ENCODE results near the gene GPC2. TPM values are rescaled to one million over a fixed set of nuclear protein-coding genes. Genes with fewer than 3 reads are reported as not detected.

The GPC2 gene
- polyA plus RNA-seq, 2 of the 4 experiments (the other 2 are of a cell fraction): 1.1 to 2.9 TPM

DNA sequence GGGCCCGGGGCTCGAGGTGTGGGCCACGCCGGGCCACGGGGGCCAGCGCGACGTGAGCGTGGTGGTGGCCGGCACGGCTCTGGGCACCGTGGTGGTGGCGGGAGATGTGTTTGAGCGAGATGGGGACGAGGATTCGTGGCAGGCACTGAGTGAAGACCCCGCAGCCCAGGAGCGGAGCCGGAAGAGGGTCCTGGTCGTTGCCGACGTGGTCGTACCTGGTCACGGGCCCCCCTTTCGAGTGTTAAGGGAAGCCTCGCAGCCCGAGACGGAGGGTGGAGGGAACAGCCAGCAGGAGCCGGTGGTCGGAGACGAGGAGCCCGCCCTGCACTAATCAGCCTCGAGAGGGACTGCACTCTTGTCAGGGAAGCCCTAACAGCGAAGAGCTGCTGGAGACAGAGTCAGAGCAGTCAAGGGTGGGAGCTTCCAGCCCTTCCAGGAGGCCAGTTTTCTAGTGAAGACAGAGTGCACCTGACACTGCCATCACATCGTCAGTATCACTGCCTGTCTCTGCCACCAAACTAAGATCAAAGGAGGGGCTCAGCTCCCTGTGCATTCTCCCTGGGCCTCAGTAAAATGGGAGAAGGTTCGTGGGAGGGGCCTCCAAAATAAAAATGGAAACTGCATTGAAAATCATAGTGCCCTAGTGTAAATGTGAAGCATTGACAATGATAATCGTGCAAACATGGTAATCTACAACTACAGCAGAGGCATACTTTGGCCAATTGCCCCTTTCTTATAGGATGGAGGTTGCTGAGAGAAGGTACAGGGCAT, 49.1 kb downstream of the GPC2 start:
- WGBS (ENCODE audit: missing lambda C conversion rate): 56% methylated on average over 35 of the region's 37 CpGs
- ATAC-seq: peak in 1 of 2 experiments; percentile 4; a peak in 1 of 6 replicates
- no peak for DNase-seq (ENCODE audit: low read depth in 1 of 2, low spot score in 1 of 2)
- FAIRE-seq: no peak
- peak overlapping the region; percentile 90 to 94 for H3K27ac ChIP-seq
- H3K4me1 ChIP-seq: peaks cover 30% of the 10 kb centered on the region
- TF ChIP-seq RAD21 (conservative IDR thresholded peaks at IDR 0.05 in 1 of 2, IDR thresholded peaks at IDR 0.05 in 1 of 2) (no peak), EP300 (IDR thresholded peaks at IDR 0.05) (no peak), ESRRA (IDR thresholded peaks at IDR 0.05; ENCODE audit: borderline replicate concordance, low read length) (no peak), BHLHE40 (IDR thresholded peaks at IDR 0.05; ENCODE audit: low read depth, low read length) (no peak), RFX5 (IDR thresholded peaks at IDR 0.05) (no peak), ZFP36 (IDR thresholded peaks at IDR 0.05; ENCODE audit: borderline replicate concordance, partially characterized antibody) (no peak)
- peak overlapping the region; percentile 62 for H3K4me2 ChIP-seq
- H3K9me3 ChIP-seq: no peaks in the 10 kb centered on the region
- ChIA-PET CTCF (interaction anchor here (1.1 to 13.2 kb wide), 6 partner anchors 23 to 280 kb away, joined by 3 to 245 read pairs (median 8); partner anchors contain the start of genes AP4M1, GJC3, LAMTOR4 and MCM7), POLR2A (interaction anchor here (3.4 kb wide), 1 partner anchor 27 kb away, joined by 8 read pairs; the partner anchor contains the start of genes AP4M1 and MCM7)
- peak overlapping the region; percentile 64 for H3K4me3 ChIP-seq

DNA sequence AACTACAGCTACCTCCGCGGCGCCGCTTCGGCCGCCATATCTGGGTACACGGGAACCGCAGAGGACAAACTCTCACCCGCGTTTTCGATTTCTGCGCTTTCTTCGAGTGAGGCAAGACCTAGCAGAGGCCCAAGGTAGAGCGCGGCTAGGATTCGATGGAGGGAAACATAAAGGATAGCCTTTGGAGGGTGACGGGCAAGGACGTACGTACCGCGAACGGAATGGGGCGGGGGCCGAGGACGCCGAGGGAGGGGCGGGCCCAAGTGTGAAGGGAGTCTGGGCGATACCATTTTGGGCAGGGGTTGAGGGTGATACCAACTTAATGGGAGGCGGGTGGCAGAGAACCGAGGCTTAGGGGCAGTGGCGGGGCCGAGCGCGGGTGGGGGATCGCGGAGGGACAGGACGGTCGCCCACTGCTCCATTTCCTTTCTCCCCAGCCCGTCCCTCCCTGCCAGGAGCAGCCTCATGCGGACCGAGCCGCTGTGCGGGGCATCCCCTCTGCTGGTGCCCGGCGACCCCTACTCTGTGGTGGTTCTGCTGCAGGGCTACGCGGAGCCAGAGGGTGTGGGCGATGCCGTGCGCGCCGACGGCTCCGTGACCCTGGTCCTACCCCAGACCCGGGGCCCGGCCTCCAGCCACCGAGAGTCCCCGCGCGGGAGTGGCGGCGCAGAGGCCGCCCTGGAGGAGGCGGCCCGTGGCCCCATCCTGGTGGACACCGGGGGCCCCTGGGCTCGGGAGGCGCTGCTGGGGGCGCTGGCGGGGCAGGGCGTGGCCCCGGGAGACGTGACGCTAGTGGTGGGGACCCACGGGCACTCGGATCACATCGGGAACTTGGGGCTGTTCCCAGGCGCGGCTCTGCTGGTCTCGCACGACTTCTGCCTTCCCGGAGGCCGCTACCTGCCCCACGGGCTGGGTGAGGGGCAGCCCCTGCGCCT, 50.0 kb downstream of the GPC2 start, which contains the start of gene MBLAC1:
Gene MBLAC1 (plus strand): TSS at position 37 of the 935 bp plus-strand sequence. CDS start 429 bp downstream, at position 466.
- Histone ChIP-seq H3K9me3 (no peaks in the 10 kb centered on the region), H3K27ac (peak within 1 kb of the TSS; percentile 90 to 94), H3K4me3 (peak within 1 kb of the TSS; percentile 64), H3K4me2 (peak within 1 kb of the TSS; percentile 62), H3K4me1 (peaks cover 30% of the 10 kb centered on the region)
- ChIA-PET CTCF (interaction anchor here (2.4 to 13.2 kb wide), 3 partner anchors 8 to 63 kb away, joined by 7 to 245 read pairs (median 13); partner anchors contain the start of genes LAMTOR4 and TRAPPC14), POLR2A (interaction anchor here (0.5 to 1.7 kb wide), 7 partner anchors 13 to 302 kb away, joined by 3 to 11 read pairs (median 4); partner anchors contain the start of genes AP4M1, LAMTOR4, MCM7 and ZCWPW1)
- ATAC-seq: peak; percentile 76 to 83
- 2% methylated on average over 31 of the region's 85 CpGs for WGBS (ENCODE audit: missing lambda C conversion rate)
- DNase-seq (ENCODE audit: low read depth in 1 of 2, low spot score in 1 of 2): peak; percentile 82 to 95
- FAIRE-seq: no peak
- TF ChIP-seq, protein P1, sequence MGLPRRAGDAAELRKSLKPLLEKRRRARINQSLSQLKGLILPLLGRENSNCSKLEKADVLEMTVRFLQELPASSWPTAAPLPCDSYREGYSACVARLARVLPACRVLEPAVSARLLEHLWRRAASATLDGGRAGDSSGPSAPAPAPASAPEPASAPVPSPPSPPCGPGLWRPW (IDR thresholded peaks at IDR 0.05): no peak
- TF ChIP-seq EP300 (IDR thresholded peaks at IDR 0.05): no peak
- TF ChIP-seq NR3C1 (IDR thresholded peaks at IDR 0.05): no peak
- TF ChIP-seq HOXB5 (CRISPR knock-in tag; IDR thresholded peaks at IDR 0.05): no peak
- peak; percentile 80; the same call in 1 of the 2 replicates for TF ChIP-seq PHF8 (IDR thresholded peaks at IDR 0.05; ENCODE audit: borderline replicate concordance, low read depth)
- TF ChIP-seq HOXA7 (CRISPR knock-in tag; IDR thresholded peaks at IDR 0.05): no peak
- peak; percentile 81 for TF ChIP-seq POLR2A (IDR thresholded peaks at IDR 0.05; ENCODE audit: low read length)
- TF ChIP-seq NPAS2 (CRISPR knock-in tag; IDR thresholded peaks at IDR 0.05; ENCODE audit: borderline replicate concordance): no peak
- peak; percentile 47; the same call in 1 of the 2 replicates for TF ChIP-seq MAZ (IDR thresholded peaks at IDR 0.05; ENCODE audit: borderline replicate concordance, low read depth, low read length)
- TF ChIP-seq MAFK (IDR thresholded peaks at IDR 0.05; ENCODE audit: partially characterized antibody): no peak
- no peak for TF ChIP-seq HDAC2 (IDR thresholded peaks at IDR 0.05)
- no peak for TF ChIP-seq CHD4 (IDR thresholded peaks at IDR 0.05; ENCODE audit: borderline replicate concordance)
- TF ChIP-seq RNF2 (IDR thresholded peaks at IDR 0.05; ENCODE audit: borderline replicate concordance, low read depth): no peak
- TF ChIP-seq, protein P2, sequence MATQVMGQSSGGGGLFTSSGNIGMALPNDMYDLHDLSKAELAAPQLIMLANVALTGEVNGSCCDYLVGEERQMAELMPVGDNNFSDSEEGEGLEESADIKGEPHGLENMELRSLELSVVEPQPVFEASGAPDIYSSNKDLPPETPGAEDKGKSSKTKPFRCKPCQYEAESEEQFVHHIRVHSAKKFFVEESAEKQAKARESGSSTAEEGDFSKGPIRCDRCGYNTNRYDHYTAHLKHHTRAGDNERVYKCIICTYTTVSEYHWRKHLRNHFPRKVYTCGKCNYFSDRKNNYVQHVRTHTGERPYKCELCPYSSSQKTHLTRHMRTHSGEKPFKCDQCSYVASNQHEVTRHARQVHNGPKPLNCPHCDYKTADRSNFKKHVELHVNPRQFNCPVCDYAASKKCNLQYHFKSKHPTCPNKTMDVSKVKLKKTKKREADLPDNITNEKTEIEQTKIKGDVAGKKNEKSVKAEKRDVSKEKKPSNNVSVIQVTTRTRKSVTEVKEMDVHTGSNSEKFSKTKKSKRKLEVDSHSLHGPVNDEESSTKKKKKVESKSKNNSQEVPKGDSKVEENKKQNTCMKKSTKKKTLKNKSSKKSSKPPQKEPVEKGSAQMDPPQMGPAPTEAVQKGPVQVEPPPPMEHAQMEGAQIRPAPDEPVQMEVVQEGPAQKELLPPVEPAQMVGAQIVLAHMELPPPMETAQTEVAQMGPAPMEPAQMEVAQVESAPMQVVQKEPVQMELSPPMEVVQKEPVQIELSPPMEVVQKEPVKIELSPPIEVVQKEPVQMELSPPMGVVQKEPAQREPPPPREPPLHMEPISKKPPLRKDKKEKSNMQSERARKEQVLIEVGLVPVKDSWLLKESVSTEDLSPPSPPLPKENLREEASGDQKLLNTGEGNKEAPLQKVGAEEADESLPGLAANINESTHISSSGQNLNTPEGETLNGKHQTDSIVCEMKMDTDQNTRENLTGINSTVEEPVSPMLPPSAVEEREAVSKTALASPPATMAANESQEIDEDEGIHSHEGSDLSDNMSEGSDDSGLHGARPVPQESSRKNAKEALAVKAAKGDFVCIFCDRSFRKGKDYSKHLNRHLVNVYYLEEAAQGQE (IDR thresholded peaks at IDR 0.05): no peak
- TF ChIP-seq, protein P3, sequence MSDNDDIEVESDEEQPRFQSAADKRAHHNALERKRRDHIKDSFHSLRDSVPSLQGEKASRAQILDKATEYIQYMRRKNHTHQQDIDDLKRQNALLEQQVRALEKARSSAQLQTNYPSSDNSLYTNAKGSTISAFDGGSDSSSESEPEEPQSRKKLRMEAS (IDR thresholded peaks at IDR 0.05): peak; percentile 37
- no peak for TF ChIP-seq RCOR1 (IDR thresholded peaks at IDR 0.05; ENCODE audit: low read depth, low read length)
- TF ChIP-seq TP53 (CRISPR knock-in tag; IDR thresholded peaks at IDR 0.05): no peak
- no peak for TF ChIP-seq CBX8 (IDR thresholded peaks at IDR 0.05)
- 0 out of 2 replicates have a peak, but pooled peaks have one; percentile 50 for TF ChIP-seq POLR2AphosphoS2 (conservative IDR thresholded peaks at IDR 0.05; ENCODE audit: low read length)
- TF ChIP-seq JUN (IDR thresholded peaks at IDR 0.05): peak; percentile 76 to 90
- no peak for TF ChIP-seq FOSB (CRISPR knock-in tag; IDR thresholded peaks at IDR 0.05)
- TF ChIP-seq BHLHE40 (IDR thresholded peaks at IDR 0.05; ENCODE audit: low read depth, low read length): peak; percentile 82
- no peak for TF ChIP-seq NFE2L2 (conservative IDR thresholded peaks at IDR 0.05; ENCODE audit: low read length)
- TF ChIP-seq, protein P4, sequence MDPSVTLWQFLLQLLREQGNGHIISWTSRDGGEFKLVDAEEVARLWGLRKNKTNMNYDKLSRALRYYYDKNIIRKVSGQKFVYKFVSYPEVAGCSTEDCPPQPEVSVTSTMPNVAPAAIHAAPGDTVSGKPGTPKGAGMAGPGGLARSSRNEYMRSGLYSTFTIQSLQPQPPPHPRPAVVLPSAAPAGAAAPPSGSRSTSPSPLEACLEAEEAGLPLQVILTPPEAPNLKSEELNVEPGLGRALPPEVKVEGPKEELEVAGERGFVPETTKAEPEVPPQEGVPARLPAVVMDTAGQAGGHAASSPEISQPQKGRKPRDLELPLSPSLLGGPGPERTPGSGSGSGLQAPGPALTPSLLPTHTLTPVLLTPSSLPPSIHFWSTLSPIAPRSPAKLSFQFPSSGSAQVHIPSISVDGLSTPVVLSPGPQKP (IDR thresholded peaks at IDR 0.05; ENCODE audit: low read depth, low read length): no peak
- no peak for TF ChIP-seq RAD21 (conservative IDR thresholded peaks at IDR 0.05 in 1 of 2, IDR thresholded peaks at IDR 0.05 in 1 of 2)
- TF ChIP-seq SREBF2 (IDR thresholded peaks at IDR 0.05): no peak
- TF ChIP-seq CBX2 (IDR thresholded peaks at IDR 0.05; ENCODE audit: borderline replicate concordance, low read depth): no peak
